CD4-positive, alpha-beta T cell treated with Interleukin-15 for 4 hours (primary cell): ENCODE results near the gene MRPL57.
A peak's percentile ranks its signal among the peaks of the same experiment; 100 is the strongest.
"Not testable (repeated sequence)": the region's sequence is repeated elsewhere in the genome, so short reads cannot be mapped to it uniquely, and the experiment has no call there.

ENCODE experiments used
- DNase-seq: peaks from one replicate; pipeline ENCODE4 v3.0.0-alpha.2; 2020; ENCODE audit warnings: low spot score

MRPL57 gene

GRCh38 chr13:21176215-21176981 lies at the start of gene MRPL57, which contains the start of gene SKA3:
Gene MRPL57, plus strand, starts transcription at chr13:21176658. Its CDS starts 259 bp downstream, at chr13:21176917.
Gene SKA3, minus strand, starts transcription at chr13:21176552. Its CDS starts 75 bp downstream, at chr13:21176477.
- peak; percentile 95 for DNase-seq

DNA sequence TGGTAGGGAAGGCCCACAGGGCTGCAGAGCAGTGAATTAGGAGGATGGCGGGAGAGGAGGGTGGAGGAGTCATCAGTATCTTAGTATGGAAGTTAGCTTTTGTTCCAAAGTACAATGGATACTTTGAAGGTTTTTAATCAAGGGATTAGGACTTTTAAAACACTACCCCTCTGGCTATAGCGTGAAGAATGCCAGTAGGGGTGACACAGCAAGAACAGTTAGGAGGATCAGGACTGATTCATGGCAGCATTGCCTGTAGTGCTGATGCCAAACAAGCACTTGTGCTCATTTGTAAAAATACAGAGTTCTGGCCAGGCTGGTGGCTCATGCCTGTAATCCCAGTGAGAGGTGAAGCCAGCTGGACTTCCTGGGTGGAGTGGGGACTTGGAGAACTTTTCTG lies 46.3 kb upstream of the MRPL57 start:
- DNase-seq = no peak

- DNase-seq = no peak
Measured at GRCh38 chr13:21133077-21133476, 43.4 kb upstream of the MRPL57 start.

- no peak for DNase-seq
Measured at GRCh38 chr13:21134475-21134874, 42.0 kb upstream of the MRPL57 start.

- DNase-seq = not testable (repeated sequence)
Measured at GRCh38 chr13:21135833-21136232, 40.6 kb upstream of the MRPL57 start.

GRCh38 chr13:21137696-21138095 lies 38.8 kb upstream of the MRPL57 start:
- DNase-seq = no peak

GRCh38 chr13:21138561-21138960 lies 37.9 kb upstream of the MRPL57 start:
- DNase-seq = no peak

DNA sequence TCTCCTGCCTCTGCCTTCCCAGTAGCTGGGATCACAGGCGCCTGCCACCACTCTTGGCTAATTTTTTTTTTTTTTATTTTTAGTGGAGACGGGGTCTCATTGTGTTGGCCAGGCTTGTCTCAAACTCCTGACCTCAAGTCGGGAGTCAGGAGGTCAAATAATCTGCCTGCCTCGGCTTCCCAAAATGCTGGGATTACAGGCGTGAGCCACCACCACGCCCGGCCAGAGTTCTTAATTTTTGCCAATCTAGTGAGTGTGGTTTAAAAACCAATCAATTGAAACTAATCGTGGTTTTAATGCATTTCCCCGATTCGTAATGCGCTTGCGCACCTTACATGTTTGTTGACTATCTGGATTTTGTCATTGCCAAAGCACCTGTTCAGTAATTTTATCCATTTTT lies 37.1 kb upstream of the MRPL57 start:
- DNase-seq = peak; percentile 3

DNA sequence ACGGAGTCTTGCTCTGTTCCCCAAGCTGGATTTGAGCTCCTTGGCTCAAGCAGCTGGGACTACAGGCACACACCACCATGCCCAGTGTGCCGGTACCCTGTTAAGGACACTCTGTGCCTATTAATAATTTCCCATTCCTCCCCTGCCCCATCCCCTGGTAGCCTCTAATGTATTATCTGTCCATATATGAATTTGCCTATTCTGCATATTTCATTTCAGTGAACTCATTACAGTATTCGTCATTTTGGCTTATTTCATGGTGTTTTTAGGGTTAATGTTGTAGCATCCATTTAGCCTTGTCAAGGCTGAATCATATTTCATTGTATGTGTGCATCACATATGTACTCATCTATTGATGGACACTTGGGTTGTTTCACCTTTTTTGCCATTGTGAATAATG lies 33.7 kb upstream of the MRPL57 start:
- DNase-seq = no peak

GRCh38 chr13:21147827-21148226 lies 28.6 kb upstream of the MRPL57 start:
- DNase-seq = no peak

DNA sequence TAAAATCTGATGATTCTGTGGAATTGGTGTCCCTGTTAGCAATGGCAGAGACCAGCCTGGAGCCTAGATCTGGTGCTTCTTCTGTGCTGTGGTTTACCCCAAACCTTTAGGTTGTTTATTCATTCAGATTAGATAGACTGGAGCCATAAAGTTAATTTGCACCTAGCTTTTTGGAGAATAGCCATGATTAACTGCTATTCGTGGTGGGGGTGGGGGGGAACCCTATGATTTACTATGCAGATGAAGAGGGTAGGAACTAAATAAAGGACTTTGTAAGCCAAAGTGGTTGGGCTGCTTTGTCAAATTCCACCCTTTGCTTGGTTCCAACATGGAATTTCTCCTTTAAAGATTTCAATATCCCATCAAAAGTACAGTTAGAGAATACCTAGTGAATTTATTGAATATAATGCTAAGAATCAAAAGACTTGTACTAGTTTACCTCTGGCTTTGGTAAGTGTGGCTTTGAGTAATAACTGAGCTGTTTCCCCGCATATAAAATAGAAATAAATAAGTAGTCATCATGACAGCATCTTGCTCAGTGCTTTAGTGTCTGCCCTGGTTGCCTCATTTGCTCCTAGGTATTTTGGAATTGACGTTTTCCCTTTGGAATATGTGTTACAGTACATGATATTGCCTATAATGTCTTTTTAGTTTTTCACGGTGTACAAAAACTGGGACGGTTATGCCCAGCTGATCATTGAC lies 27.8 kb upstream of the MRPL57 start:
- no peak for DNase-seq

- DNase-seq = no peak
Measured at GRCh38 chr13:21149568-21149967, 26.9 kb upstream of the MRPL57 start.

DNA sequence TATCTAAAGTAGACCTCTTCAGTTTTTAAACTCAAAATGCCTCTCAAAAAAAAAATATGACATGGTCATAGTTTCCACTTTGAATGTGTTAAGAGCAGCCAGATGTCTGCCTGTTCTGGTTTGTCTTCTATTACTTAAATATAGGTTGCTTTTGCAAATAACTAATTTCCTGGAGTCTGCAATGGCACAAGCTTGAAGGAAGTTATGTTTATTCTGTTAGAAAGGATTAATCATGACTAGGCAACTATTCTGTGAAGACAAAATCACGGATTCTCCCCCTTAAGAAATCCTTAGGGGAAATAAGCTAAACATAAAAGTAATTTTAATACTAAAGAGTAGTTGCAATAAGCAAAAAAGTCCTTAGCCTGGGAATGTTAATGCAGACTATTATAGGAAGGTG lies 26.4 kb upstream of the MRPL57 start:
- no peak for DNase-seq

GRCh38 chr13:21152251-21152899 lies 24.1 kb upstream of the MRPL57 start:
- DNase-seq = no peak

DNA sequence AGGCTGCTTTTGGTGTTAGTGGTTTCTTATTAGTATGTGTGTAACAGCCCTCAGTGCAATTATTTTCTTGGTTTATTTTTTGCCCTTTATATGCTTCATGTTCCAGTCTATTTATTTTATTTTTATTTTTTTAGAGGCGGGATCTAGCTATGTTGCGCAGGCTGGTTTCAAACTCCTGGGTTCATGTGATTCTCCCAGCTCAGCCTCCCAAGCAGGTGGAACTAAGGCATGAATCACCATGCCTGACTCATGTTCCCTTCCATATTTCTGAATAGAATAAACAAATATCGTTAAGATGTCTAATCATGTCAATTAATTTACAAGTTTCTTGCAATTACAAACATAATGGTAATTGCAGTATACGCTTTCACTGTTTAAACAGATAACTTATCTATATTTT lies 11.8 kb upstream of the MRPL57 start:
- no peak for DNase-seq

DNA sequence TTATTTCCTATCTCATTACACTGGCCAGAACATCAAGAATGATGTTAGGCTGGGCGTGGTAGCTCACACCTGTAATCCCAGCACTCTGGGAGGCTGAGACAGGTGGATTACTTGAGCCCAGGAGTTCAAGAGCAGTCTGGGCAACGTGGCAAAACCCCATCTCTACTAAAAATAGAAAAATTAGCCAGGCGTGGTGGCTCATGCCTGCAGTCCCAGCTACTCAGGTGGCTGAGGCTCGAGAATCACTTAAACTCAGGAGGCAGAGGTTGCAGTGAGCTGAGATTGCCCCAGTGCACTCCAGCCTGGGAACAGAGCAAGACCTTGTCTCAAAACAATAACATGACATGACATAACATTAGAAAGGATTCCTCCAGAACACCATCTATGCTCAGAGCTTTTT lies 10.9 kb upstream of the MRPL57 start:
- not testable (repeated sequence) for DNase-seq

DNA sequence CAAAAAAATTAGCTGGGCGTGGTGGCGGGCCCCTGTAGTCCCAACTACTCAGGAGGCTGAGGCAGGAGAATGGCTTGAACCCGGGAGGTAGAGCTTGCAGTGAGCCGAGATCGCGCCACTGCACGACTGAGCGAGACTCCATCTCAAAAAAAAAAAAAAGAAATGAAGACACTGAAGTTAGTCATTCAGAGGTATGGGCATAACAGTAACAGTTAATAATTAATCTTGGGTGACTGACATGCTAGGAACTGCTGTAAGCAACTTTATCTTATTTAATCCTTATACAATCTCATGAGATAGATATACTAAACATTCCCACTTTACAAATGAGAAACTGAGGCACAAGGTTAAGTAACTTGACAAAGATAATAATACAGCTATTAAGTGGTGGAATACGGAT lies 5.0 kb upstream of the MRPL57 start:
- DNase-seq = no peak

- not testable (repeated sequence) for DNase-seq
Measured at GRCh38 chr13:21173767-21174166, 2.7 kb upstream of the MRPL57 start.

DNA sequence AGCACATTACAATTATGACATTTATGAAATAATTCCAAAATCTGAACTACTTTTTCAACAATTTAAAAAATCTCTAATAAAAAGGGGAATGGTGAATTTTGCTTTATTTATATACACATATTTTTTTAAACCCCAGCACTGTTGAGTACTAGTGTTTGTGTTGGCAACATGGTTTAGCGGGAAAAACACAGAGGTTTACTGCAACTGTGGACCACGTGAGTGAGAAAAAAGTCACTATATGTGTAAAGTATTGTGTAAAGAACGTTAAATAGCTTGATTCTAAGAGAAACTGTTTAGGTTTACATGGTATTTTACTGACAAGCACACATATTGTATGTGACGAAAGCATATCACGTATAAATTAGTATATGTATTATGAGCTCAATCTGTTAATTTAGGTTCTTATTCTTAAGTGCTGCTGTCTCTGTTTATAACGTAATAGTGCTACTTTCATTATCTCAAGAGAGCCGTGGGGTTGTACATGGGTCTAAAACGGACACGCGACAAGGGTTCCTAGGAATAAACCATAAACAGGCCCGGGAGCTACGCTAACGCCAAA lies 723 bp upstream of the MRPL57 start:
- DNase-seq = no peak

- no peak for DNase-seq
Measured at GRCh38 chr13:21176982-21177284, 475 bp downstream of the MRPL57 start.

DNA sequence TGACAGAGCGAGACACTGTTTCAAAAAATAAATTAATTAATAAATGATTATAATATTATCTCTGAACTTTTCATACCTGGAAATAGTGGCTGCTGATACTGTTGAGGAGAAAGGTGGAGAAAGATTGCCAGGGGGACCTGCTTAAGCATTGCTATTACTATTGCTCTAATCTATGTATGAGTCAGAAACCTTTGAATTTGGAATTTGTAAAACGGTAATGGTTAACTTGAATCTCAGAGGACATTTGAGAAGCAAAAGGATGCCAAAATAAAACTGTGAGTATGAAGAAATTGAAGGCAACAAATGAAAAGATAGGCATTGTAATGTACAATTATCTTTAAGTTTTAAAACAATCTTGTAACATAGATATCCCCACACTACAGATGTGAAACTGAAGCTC lies 5.2 kb downstream of the MRPL57 start:
- no peak for DNase-seq

DNA sequence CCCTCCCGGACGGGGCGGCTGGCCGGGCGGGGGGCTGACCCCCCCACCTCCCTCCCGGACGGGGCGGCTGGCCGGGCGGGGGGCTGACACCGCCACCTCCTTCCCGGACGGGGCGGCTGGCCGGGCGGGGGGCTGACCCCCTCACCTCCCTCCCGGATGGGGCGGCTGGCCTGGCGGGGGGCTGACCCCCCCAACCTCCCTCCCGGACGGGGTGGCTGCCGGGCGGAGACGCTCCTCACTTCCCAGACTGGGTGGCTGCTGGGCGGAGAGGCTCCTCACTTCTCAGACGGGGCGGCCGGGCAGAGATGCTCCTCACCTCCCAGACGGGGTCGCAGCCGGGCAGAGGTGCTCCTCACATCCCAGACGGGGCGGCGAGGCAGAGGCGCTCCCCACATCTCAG lies 10.0 kb downstream of the MRPL57 start:
- not testable (repeated sequence) for DNase-seq

- not testable (repeated sequence) for DNase-seq
Measured at GRCh38 chr13:21194756-21195155, 18.3 kb downstream of the MRPL57 start.
